Dedifferentiated amniotic fluid mesenchymal stem cell (primary cell): ENCODE data around the gene CHRNA1.

Experiments used
- DNase-seq: peaks from one replicate; pipeline ENCODE4 v3.0.0-alpha.2; 2016; ENCODE audit errors: extremely low spot score

Gene CHRNA1

GRCh38 chr2:174781996-174782395, 17.7 kb upstream of the CHRNA1 start:
- DNase-seq: no peak

- DNase-seq: no peak
Measured at GRCh38 chr2:174781298-174781697, 17.0 kb upstream of the CHRNA1 start.

GRCh38 chr2:174780856-174781255, 16.6 kb upstream of the CHRNA1 start:
- DNase-seq: no peak

GRCh38 chr2:174780191-174780840, 16.0 kb upstream of the CHRNA1 start:
- DNase-seq: no peak

- no peak for DNase-seq
Measured at GRCh38 chr2:174779361-174779928, 15.2 kb upstream of the CHRNA1 start.

GRCh38 chr2:174778085-174778981, 14.1 kb upstream of the CHRNA1 start:
- DNase-seq: no peak

GRCh38 chr2:174777347-174778084, 13.2 kb upstream of the CHRNA1 start:
- no peak for DNase-seq

GRCh38 chr2:174776675-174777074, 12.4 kb upstream of the CHRNA1 start:
- DNase-seq: no peak

- no peak for DNase-seq
Measured at GRCh38 chr2:174776223-174776622, 12.0 kb upstream of the CHRNA1 start.

GRCh38 chr2:174775571-174775980, 11.3 kb upstream of the CHRNA1 start:
- DNase-seq: no peak

GRCh38 chr2:174774886-174775285, 10.6 kb upstream of the CHRNA1 start:
- DNase-seq: no peak

- no peak for DNase-seq
Measured at GRCh38 chr2:174773215-174773614, 8.9 kb upstream of the CHRNA1 start.

- DNase-seq: no peak
Measured at GRCh38 chr2:174772472-174772801, 8.2 kb upstream of the CHRNA1 start.

GRCh38 chr2:174771631-174772471, 7.6 kb upstream of the CHRNA1 start:
- peak; percentile 85 for DNase-seq

- no peak for DNase-seq
Measured at GRCh38 chr2:174771136-174771535, 6.9 kb upstream of the CHRNA1 start.

- DNase-seq: no peak
Measured at GRCh38 chr2:174768557-174768956, 4.3 kb upstream of the CHRNA1 start.

GRCh38 chr2:174766271-174766670, 2.0 kb upstream of the CHRNA1 start:
- no peak for DNase-seq

GRCh38 chr2:174765576-174765975, 1.3 kb upstream of the CHRNA1 start:
- no peak for DNase-seq

- DNase-seq: no peak
Measured at GRCh38 chr2:174763780-174764179, 492 bp downstream of the CHRNA1 start.

- DNase-seq: no peak
Measured at GRCh38 chr2:174762464-174762863, 1.8 kb downstream of the CHRNA1 start.

GRCh38 chr2:174761837-174762236, 2.4 kb downstream of the CHRNA1 start:
- no peak for DNase-seq
